Tibial nerve (tissue), 4 donors: ENCODE data around the gene METRN. TPM values are rescaled to one million over a fixed set of nuclear protein-coding genes. Genes with fewer than 3 reads are reported as not detected.
"Not testable (repeated sequence)": the region's sequence is repeated elsewhere in the genome, so short reads cannot be mapped to it uniquely, and the experiment has no call there.

Experiments used
- DNase-seq, 2 donors: peaks; one replicate each; pipeline ENCODE4 v3.0.0-alpha.2; 2019; ENCODE audit warnings: low spot score in 2 of 2
- H3K27ac ChIP-seq, 4 donors: fragments of 200-600 bp; sonication (generic) in 3 of 4; one replicate each; pipeline ENCODE4 v1.5.1; 2017 to 2019; ENCODE audit warnings: mild to moderate bottlenecking in 1 of 4
- H3K27me3 ChIP-seq, 2 donors: fragments of 200-600 bp; sonication (generic) in 1 of 2; one replicate each; pipeline versions ENCODE4 v1.5.1 to v1.6.0; 2017 to 2019
- H3K36me3 ChIP-seq, 3 donors: fragments of 200-600 bp; sonication (generic); one replicate each; pipeline ENCODE4 v1.5.1; 2018 to 2019
- H3K4me1 ChIP-seq, 4 donors: fragments of 200-600 bp; sonication (generic) in 3 of 4; one replicate each; pipeline ENCODE4 v1.5.1; 2017 to 2019
- H3K4me3 ChIP-seq, 4 donors: fragments of 200-600 bp; sonication (generic) in 3 of 4; one replicate each; pipeline ENCODE4 v1.5.1; 2017 to 2019; ENCODE audit warnings: mild to moderate bottlenecking in 1 of 4, moderate library complexity in 1 of 4
- H3K9me3 ChIP-seq, 4 donors: fragments of 200-600 bp; sonication (generic) in 3 of 4; one replicate each; pipeline ENCODE4 v1.5.1; 2017 to 2019
- CTCF ChIP-seq, 5 experiments: fragments of 200-600 bp in 3 of 5; fragments of 450-650 bp in 2 of 5; sonication (generic) in 3 of 5; IDR thresholded peaks; one replicate each; pipeline ENCODE4 v1.5.1; 2016 to 2019; ENCODE audit warnings: antibody characterized with exemption in 5 of 5, mild to moderate bottlenecking in 3 of 5, moderate library complexity in 2 of 5
- EP300 ChIP-seq, 2 donors: sonication (generic); formaldehyde crosslinking; IDR thresholded peaks; one replicate each; pipeline ENCODE4 v1.6.1; 2017; ENCODE audit warnings: antibody characterized with exemption in 2 of 2, mild to moderate bottlenecking in 1 of 2
- POLR2A ChIP-seq, 2 donors: fragments of 450-650 bp; IDR thresholded peaks; one replicate each; pipeline ENCODE4 v1.6.1; 2017; ENCODE audit warnings: antibody characterized with exemption in 2 of 2, mild to moderate bottlenecking in 2 of 2, moderate library complexity in 2 of 2
- WGBS, 2 donors: methylation state at CpG; one replicate each; pipeline ENCODE4 v1.1.5; 2018; 5-methylcytosine and 5-hydroxymethylcytosine counted together
- total RNA-seq, 4 donors: library from RNA; depleted of rRNA; stranded (reverse); fragments of >200 nt; gene quantifications; one replicate each; pipeline ENCODE4 v1.1.0, GENCODE V29; 2016

The METRN gene
- total RNA-seq, 4 donors from 2014 or later, result 78.8 to 131 (median 108) TPM

- no peak overlapping the region for H3K4me3 ChIP-seq
- H3K4me1 ChIP-seq, result peaks cover 0 to 16% (median 14%) of the 10 kb centered on the region in 4 donors
- 88 to 90% methylated on average over 15 of the region's 15 CpGs for WGBS, 2 donors
- DNase-seq, result no peak
- TF ChIP-seq EP300 (IDR thresholded peaks at IDR 0.05), result no peak
- no peak for TF ChIP-seq CTCF (IDR thresholded peaks at IDR 0.05)
- TF ChIP-seq POLR2A (IDR thresholded peaks at IDR 0.05), result no peak
- no peaks in the 10 kb centered on the region for H3K9me3 ChIP-seq
- H3K27ac ChIP-seq, result no peak overlapping the region
- peaks cover 0 to 25% (median 0%) of the 10 kb centered on the region in 3 donors for H3K36me3 ChIP-seq
- H3K27me3 ChIP-seq, result peaks cover 0 to 3% of the 10 kb centered on the region in 2 donors
These were observed 27.2 kb downstream of the METRN start for GRCh38 chr16:741986-742629.

GRCh38 chr16:742894-743293 lies 28.0 kb downstream of the METRN start:
- H3K9me3 ChIP-seq, H3K4me3 ChIP-seq, DNase-seq, H3K27ac ChIP-seq, H3K27me3 ChIP-seq: not testable (repeated sequence)
- peaks cover 0 to 16% (median 14%) of the 10 kb centered on the region in 4 donors for H3K4me1 ChIP-seq
- H3K36me3 ChIP-seq, result peaks cover 0 to 18% (median 0%) of the 10 kb centered on the region in 3 donors
- WGBS, 2 donors, result 74 to 76% methylated on average over 14 of the region's 14 CpGs

- 72 to 75% methylated on average over 17 to 18 of the region's 21 CpGs for WGBS, 2 donors
- Histone ChIP-seq H3K36me3 (peaks cover 0 to 7% (median 0%) of the 10 kb centered on the region in 3 donors), H3K9me3 (no peaks in the 10 kb centered on the region), H3K27ac (no peak overlapping the region), H3K4me3 (no peak overlapping the region), H3K27me3 (peaks cover 0 to 3% of the 10 kb centered on the region in 2 donors), H3K4me1 (peaks cover 0 to 16% (median 14%) of the 10 kb centered on the region in 4 donors)
- DNase-seq, result no peak
- TF ChIP-seq EP300 (IDR thresholded peaks at IDR 0.05), result no peak
- no peak for TF ChIP-seq CTCF (IDR thresholded peaks at IDR 0.05)
- no peak for TF ChIP-seq POLR2A (IDR thresholded peaks at IDR 0.05)
These were observed 29.0 kb downstream of the METRN start for GRCh38 chr16:743794-744500.

GRCh38 chr16:745739-746138 lies 30.8 kb downstream of the METRN start:
- TF ChIP-seq POLR2A (IDR thresholded peaks at IDR 0.05) (no peak), CTCF (IDR thresholded peaks at IDR 0.05) (peak in 1 of 5 experiments; percentile 14), EP300 (IDR thresholded peaks at IDR 0.05) (no peak)
- 1% methylated on average over 11 to 12 of the region's 14 CpGs for WGBS, 2 donors

GRCh38 chr16:746637-747036 lies 31.7 kb downstream of the METRN start:
- TF ChIP-seq POLR2A (IDR thresholded peaks at IDR 0.05) (no peak), EP300 (IDR thresholded peaks at IDR 0.05) (no peak), CTCF (IDR thresholded peaks at IDR 0.05) (no peak)
- no peak for DNase-seq
- Histone ChIP-seq H3K27me3 (peaks cover 0 to 6% of the 10 kb centered on the region in 2 donors), H3K9me3 (no peaks in the 10 kb centered on the region), H3K36me3 (no peaks in the 10 kb centered on the region), H3K27ac (no peak overlapping the region), H3K4me3 (no peak overlapping the region), H3K4me1 (no peaks in the 10 kb centered on the region)
- WGBS, 2 donors, result 75 to 83% methylated on average over 4 to 11 of the region's 13 CpGs

More at GRCh38 chr16:745739-746138, 30.8 kb downstream of the METRN start:
- Histone ChIP-seq H3K4me1 (peaks cover 0 to 6% (median 3%) of the 10 kb centered on the region in 4 donors), H3K9me3 (no peaks in the 10 kb centered on the region), H3K36me3 (no peaks in the 10 kb centered on the region), H3K4me3 (no peak overlapping the region), H3K27ac (no peak overlapping the region), H3K27me3 (peaks cover 0 to 3% of the 10 kb centered on the region in 2 donors)
- no peak for DNase-seq
